H9 (cell line): Measurements from ENCODE around the gene TYK2. TPM values are rescaled to one million over a fixed set of nuclear protein-coding genes. Genes with fewer than 3 reads are reported as not detected.
A peak's percentile ranks its signal among the peaks of the same experiment; 100 is the strongest.

Experiments
- DNase-seq: peaks from one replicate; pipeline ENCODE4 v3.0.0-alpha.2; 2017
- H2AFZ ChIP-seq: one replicate; pipeline ENCODE4 v1.6.1; 2013; ENCODE audit warnings: mild to moderate bottlenecking, low read length, control low read depth, moderate library complexity
- H2AK5ac ChIP-seq: 2 replicates; pipeline ENCODE4 v1.6.1; 2013; ENCODE audit warnings: low read length, control low read depth, mixed read lengths; ENCODE audit not compliant: insufficient read length
- H2BK120ac ChIP-seq: one replicate; pipeline ENCODE4 v1.6.1; 2013; ENCODE audit warnings: low read depth, mild to moderate bottlenecking, low read length, control low read depth, inconsistent platforms; ENCODE audit not compliant: poor library complexity, severe bottlenecking
- H2BK12ac ChIP-seq: 2 replicates; pipeline ENCODE4 v1.6.1; 2013; ENCODE audit warnings: low read length, control low read depth, mixed read lengths, low read depth; ENCODE audit not compliant: insufficient read length
- H2BK15ac ChIP-seq: 2 replicates; pipeline ENCODE4 v1.6.1; 2013; ENCODE audit warnings: low read depth, low read length, control low read depth
- H2BK20ac ChIP-seq: one replicate; pipeline ENCODE4 v1.6.1; 2013; ENCODE audit warnings: low read depth, mild to moderate bottlenecking, low read length, control low read depth, inconsistent platforms; ENCODE audit not compliant: poor library complexity, severe bottlenecking
- H2BK5ac ChIP-seq: 2 replicates; pipeline ENCODE4 v1.6.1; 2013; ENCODE audit warnings: low read length, control low read depth, mixed read lengths; ENCODE audit not compliant: insufficient read length
- H3K14ac ChIP-seq: 2 replicates; pipeline ENCODE4 v1.6.1; 2013; ENCODE audit warnings: low read length, control low read depth; ENCODE audit not compliant: insufficient read depth
- H3K18ac ChIP-seq: 2 replicates; pipeline ENCODE4 v1.6.1; 2013; ENCODE audit warnings: low read depth, mild to moderate bottlenecking, mixed read lengths, low read length, control low read depth; ENCODE audit not compliant: insufficient read length
- H3K23ac ChIP-seq: 2 replicates; pipeline ENCODE4 v1.6.1; 2013; ENCODE audit warnings: low read length, control low read depth, mixed read lengths, low read depth; ENCODE audit not compliant: insufficient read length
- H3K23me2 ChIP-seq: 2 replicates; pipeline ENCODE4 v1.6.1; 2013; ENCODE audit warnings: low read depth, mild to moderate bottlenecking, mixed read lengths, low read length, control low read depth; ENCODE audit not compliant: insufficient read length, poor library complexity, severe bottlenecking
- H3K27ac ChIP-seq: 2 replicates; pipeline ENCODE4 v1.5.1; 2013; ENCODE audit warnings: low read length, control low read depth, mixed read lengths, low read depth; ENCODE audit not compliant: insufficient read length
- H3K27me3 ChIP-seq: 2 replicates; pipeline ENCODE4 v1.6.1; 2013; ENCODE audit warnings: low read length, control low read depth, inconsistent platforms; ENCODE audit not compliant: insufficient read depth
- H3K4ac ChIP-seq: 2 replicates; pipeline ENCODE4 v1.6.1; 2013; ENCODE audit warnings: low read depth, mild to moderate bottlenecking, control low read depth, inconsistent platforms, low read length, moderate library complexity
- H3K4me1 ChIP-seq: 2 replicates; pipeline ENCODE4 v1.6.1; 2013; ENCODE audit warnings: low read length, control low read depth, inconsistent platforms; ENCODE audit not compliant: insufficient read depth
- H3K4me2 ChIP-seq: 2 replicates; pipeline ENCODE4 v1.6.1; 2013; ENCODE audit warnings: low read length, control low read depth, mixed read lengths; ENCODE audit not compliant: insufficient read length, insufficient read depth
- H3K56ac ChIP-seq: 2 replicates; pipeline ENCODE4 v1.6.1; 2013; ENCODE audit warnings: low read depth, mild to moderate bottlenecking, mixed read lengths, low read length, control low read depth; ENCODE audit not compliant: insufficient read length
- H3K79me1 ChIP-seq: 2 replicates; pipeline ENCODE4 v1.6.1; 2013; ENCODE audit warnings: low read depth, mild to moderate bottlenecking, moderate library complexity, low read length, control low read depth, inconsistent platforms; ENCODE audit not compliant: insufficient read depth, poor library complexity, severe bottlenecking
- H3K79me2 ChIP-seq: 2 replicates; pipeline ENCODE4 v1.6.1; 2013; ENCODE audit warnings: low read length, control low read depth, inconsistent platforms; ENCODE audit not compliant: insufficient read depth
- H3K9ac ChIP-seq: 2 replicates; pipeline ENCODE4 v1.6.1; 2013; ENCODE audit warnings: low read length, control low read depth, mixed read lengths; ENCODE audit not compliant: insufficient read length; ENCODE audit errors: extremely low read depth
- H3K9me3 ChIP-seq: one replicate; pipeline ENCODE4 v1.6.1; 2013; ENCODE audit warnings: low read depth, low read length, inconsistent platforms; ENCODE audit not compliant: control insufficient read depth
- H3T11ph ChIP-seq: one replicate; pipeline ENCODE4 v1.6.1; 2013; ENCODE audit warnings: mild to moderate bottlenecking, low read length, control low read depth, inconsistent platforms
- H4K20me1 ChIP-seq: one replicate; pipeline ENCODE4 v1.6.1; 2013; ENCODE audit not compliant: control insufficient read depth, insufficient read length, insufficient read depth
- H4K5ac ChIP-seq: 2 replicates; pipeline ENCODE4 v1.6.1; 2013; ENCODE audit warnings: low read depth, mild to moderate bottlenecking, mixed read lengths, low read length, control low read depth; ENCODE audit not compliant: insufficient read length
- H4K8ac ChIP-seq: replicated peaks from 2 replicates; pipeline ENCODE4 v1.6.1; 2013; ENCODE audit warnings: low read length, control low read depth, mixed read lengths, low read depth; ENCODE audit not compliant: insufficient read length
- H4K91ac ChIP-seq: 2 replicates; pipeline ENCODE4 v1.6.1; 2013; ENCODE audit warnings: low read depth, mild to moderate bottlenecking, moderate library complexity, mixed read lengths, low read length, control low read depth; ENCODE audit not compliant: insufficient read length
- H3K27ac Mint-ChIP-seq, 3 experiments: 2 replicates in 2 of 3; 3 replicates in 1 of 3; pipeline ENCODE4 v1.8.0; 2020 to 2021; ENCODE audit warnings: mixed read lengths in 3 of 3, mild to moderate bottlenecking in 1 of 3, moderate library complexity in 1 of 3
- H3K27me3 Mint-ChIP-seq: 2 replicates; pipeline ENCODE4 v1.8.0; 2021; ENCODE audit warnings: low read depth, mild to moderate bottlenecking, moderate library complexity, mixed read lengths
- H3K36me3 Mint-ChIP-seq, 3 experiments: 2 replicates in 2 of 3; 3 replicates in 1 of 3; pipeline ENCODE4 v1.8.0; 2020 to 2021; ENCODE audit warnings: low read depth in 3 of 3, mixed read lengths in 3 of 3; ENCODE audit not compliant: insufficient read depth in 1 of 3
- H3K4me1 Mint-ChIP-seq, 2 experiments: 2 replicates each; pipeline ENCODE4 v1.8.0; 2020; ENCODE audit warnings: mixed read lengths in 2 of 2
- H3K4me3 Mint-ChIP-seq, 2 experiments: 2 replicates in 1 of 2; 3 replicates in 1 of 2; pipeline ENCODE4 v1.8.0; 2020 to 2021; ENCODE audit warnings: mild to moderate bottlenecking in 2 of 2, mixed read lengths in 2 of 2, moderate library complexity in 1 of 2
- H3K9me3 Mint-ChIP-seq, 2 experiments: 2 replicates in 1 of 2; 3 replicates in 1 of 2; pipeline ENCODE4 v1.8.0; 2020; ENCODE audit warnings: mild to moderate bottlenecking in 2 of 2, mixed read lengths in 2 of 2, moderate library complexity in 1 of 2
- WGBS: extraction: QIAGEN DNeasy Blood & Tissue Kit; methylation state at CpG from one replicate; pipeline ENCODE4 v1.1.7; 2013; ENCODE audit warnings: missing lambda C conversion rate, low lambda C conversion rate, mixed read lengths; ENCODE audit not compliant: insufficient read length; ENCODE audit errors: extremely low coverage; 5-methylcytosine and 5-hydroxymethylcytosine counted together
- total RNA-seq: library from RNA; stranded (reverse); gene quantifications from 2 replicates; pipeline ENCODE4 v1.2.1, GENCODE V29; 2021
- TF ChIP-seq, protein P1 (sequence below): fragments of 200-600 bp; sonication (generic); conservative IDR thresholded peaks from 3 replicates; pipeline ENCODE4 v1.8.0; 2021; ENCODE audit warnings: antibody characterized with exemption, mild to moderate bottlenecking

The TYK2 gene
- total RNA-seq, 1 experiment from 2014 or later, result 61.4 TPM

DNA sequence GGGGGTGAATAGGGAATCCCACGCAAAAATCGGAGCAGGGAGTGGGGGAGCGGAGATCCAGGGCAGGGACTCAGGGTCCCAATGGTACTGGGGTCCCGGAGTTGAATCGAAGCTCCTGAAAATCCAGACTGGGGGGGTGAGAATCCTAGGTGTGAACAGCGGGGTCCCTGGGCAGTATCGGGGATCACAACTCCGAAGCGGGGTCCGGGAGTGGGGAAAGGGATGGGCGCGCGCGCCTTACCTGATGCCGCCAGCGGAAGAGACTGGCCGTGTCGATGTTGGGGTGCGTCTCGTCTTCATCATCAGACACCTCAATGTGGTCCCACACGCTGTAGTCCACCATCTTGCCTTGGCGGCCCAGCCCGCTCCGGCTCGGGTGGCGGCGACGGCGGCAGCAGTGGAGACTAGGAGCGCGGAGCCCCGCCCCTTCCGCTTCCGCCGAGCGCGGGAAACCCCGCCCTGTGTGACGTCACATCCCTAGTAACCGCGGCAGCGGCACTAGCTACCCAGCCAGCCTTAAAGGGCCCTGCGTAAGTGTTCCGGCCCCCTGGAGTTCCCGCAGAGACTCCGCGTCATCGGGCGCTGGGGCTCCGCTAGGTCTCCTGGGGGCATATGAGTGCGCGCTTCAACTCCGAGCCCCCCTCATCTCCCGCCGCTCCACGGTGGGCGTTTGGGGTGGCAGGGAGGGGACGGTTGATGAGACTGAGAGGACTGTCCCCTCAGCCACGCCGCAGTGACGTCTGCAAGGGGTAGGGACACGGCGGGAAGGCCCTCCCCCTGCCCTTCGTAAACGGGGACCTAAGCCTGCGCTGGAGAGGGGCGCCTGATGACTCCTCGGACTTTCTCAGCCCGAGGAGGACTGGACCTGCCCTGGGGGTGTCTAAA lies 23.0 kb upstream of the TYK2 start, which contains the start of gene CDC37:
CDC37 (minus strand) TSS at position 406 of the 885 bp plus-strand sequence; CDS start at position 343, 63 bp downstream.
- no peaks in the 10 kb centered on the region; the same call in 1 of the 2 replicates for H3K27me3 ChIP-seq
- peaks cover 16 to 22% of the 10 kb centered on the region in 2 experiments for H3K4me1 Mint-ChIP-seq
- peaks cover 24% of the 10 kb centered on the region for H3K23me2 ChIP-seq
- no peak within 1 kb of the TSS for H3K27ac ChIP-seq
- no peak within 1 kb of the TSS for H2BK120ac ChIP-seq
- no peaks in the 10 kb centered on the region for H3K4me1 ChIP-seq
- peaks cover 17% of the 10 kb centered on the region for H3K79me1 ChIP-seq
- H2BK15ac ChIP-seq, result no peak within 1 kb of the TSS
- peak within 1 kb of the TSS; percentile 68 for H3K4me2 ChIP-seq
- no peak within 1 kb of the TSS for H3K56ac ChIP-seq
- H3K27me3 Mint-ChIP-seq, result peaks cover 38% of the 10 kb centered on the region
- no peak within 1 kb of the TSS for H4K5ac ChIP-seq
- peak within 1 kb of the TSS; percentile 68 for H3K9ac ChIP-seq
- H2AK5ac ChIP-seq, result no peak within 1 kb of the TSS
- peaks cover 4 to 22% (median 6%) of the 10 kb centered on the region in 3 experiments; a peak in 5 of 7 replicates for H3K36me3 Mint-ChIP-seq
- H2BK20ac ChIP-seq, result no peak within 1 kb of the TSS
- H3K9me3 ChIP-seq, result no peaks in the 10 kb centered on the region
- peak within 1 kb of the TSS; percentile 96 to 97 for H3K4me3 Mint-ChIP-seq
- H3K27ac Mint-ChIP-seq, result peak within 1 kb of the TSS; percentile 84 to 97 (median 95); a peak in 6 of 7 replicates
- no peak within 1 kb of the TSS for H2BK5ac ChIP-seq
- H3K9me3 Mint-ChIP-seq, result no peaks in the 10 kb centered on the region
- H3K79me2 ChIP-seq, result peaks cover 18% of the 10 kb centered on the region; the same call in 1 of the 2 replicates
- no peak within 1 kb of the TSS for H3T11ph ChIP-seq
- peak; percentile 96 for DNase-seq
- no peak within 1 kb of the TSS for H2AFZ ChIP-seq
- no CpG with 5 or more reads among the region's 69 CpGs for WGBS
- TF ChIP-seq, protein P1, sequence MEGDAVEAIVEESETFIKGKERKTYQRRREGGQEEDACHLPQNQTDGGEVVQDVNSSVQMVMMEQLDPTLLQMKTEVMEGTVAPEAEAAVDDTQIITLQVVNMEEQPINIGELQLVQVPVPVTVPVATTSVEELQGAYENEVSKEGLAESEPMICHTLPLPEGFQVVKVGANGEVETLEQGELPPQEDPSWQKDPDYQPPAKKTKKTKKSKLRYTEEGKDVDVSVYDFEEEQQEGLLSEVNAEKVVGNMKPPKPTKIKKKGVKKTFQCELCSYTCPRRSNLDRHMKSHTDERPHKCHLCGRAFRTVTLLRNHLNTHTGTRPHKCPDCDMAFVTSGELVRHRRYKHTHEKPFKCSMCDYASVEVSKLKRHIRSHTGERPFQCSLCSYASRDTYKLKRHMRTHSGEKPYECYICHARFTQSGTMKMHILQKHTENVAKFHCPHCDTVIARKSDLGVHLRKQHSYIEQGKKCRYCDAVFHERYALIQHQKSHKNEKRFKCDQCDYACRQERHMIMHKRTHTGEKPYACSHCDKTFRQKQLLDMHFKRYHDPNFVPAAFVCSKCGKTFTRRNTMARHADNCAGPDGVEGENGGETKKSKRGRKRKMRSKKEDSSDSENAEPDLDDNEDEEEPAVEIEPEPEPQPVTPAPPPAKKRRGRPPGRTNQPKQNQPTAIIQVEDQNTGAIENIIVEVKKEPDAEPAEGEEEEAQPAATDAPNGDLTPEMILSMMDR, result no peak
- H4K91ac ChIP-seq, result no peak within 1 kb of the TSS
- H2BK12ac ChIP-seq, result no peak within 1 kb of the TSS
- no peak within 1 kb of the TSS for H3K4ac ChIP-seq
- H4K20me1 ChIP-seq, result no peaks in the 10 kb centered on the region
- H3K23ac ChIP-seq, result no peak within 1 kb of the TSS
- no peak within 1 kb of the TSS for H4K8ac ChIP-seq
- H3K14ac ChIP-seq, result peak within 1 kb of the TSS; percentile 62
- H3K18ac ChIP-seq, result peak within 1 kb of the TSS; percentile 65
